GM12873 (cell line): ENCODE measurements around the gene CCDC116.

Source experiments
- CTCF ChIP-seq: IDR thresholded peaks from 2 replicates; pipeline ENCODE4 v1.5.1; 2012; ENCODE audit warnings: low read depth, mild to moderate bottlenecking, moderate library complexity, low read length, control low read depth; ENCODE audit not compliant: insufficient read depth; ENCODE audit errors: missing control alignments

CCDC116 gene

GRCh38 chr22:21633481-21633880 is 921 bp downstream of the CCDC116 start:
- no peak for TF ChIP-seq CTCF

- no peak for TF ChIP-seq CTCF
Measured at GRCh38 chr22:21634081-21634480, 1.5 kb downstream of the CCDC116 start.

GRCh38 chr22:21634844-21635243 is 2.3 kb downstream of the CCDC116 start:
- no peak for TF ChIP-seq CTCF

- no peak for TF ChIP-seq CTCF
Measured at GRCh38 chr22:21635771-21636510, 3.4 kb downstream of the CCDC116 start.

GRCh38 chr22:21636629-21637218 is 4.2 kb downstream of the CCDC116 start:
- no peak for TF ChIP-seq CTCF

- TF ChIP-seq CTCF, result no peak
Measured at GRCh38 chr22:21639359-21639758, 6.8 kb downstream of the CCDC116 start.

GRCh38 chr22:21640810-21641209 is 8.2 kb downstream of the CCDC116 start:
- no peak for TF ChIP-seq CTCF
